HepG2 (cell line): ENCODE data around the gene PPP4C. TPM values are rescaled to one million over a fixed set of nuclear protein-coding genes. Genes with fewer than 3 reads are reported as not detected.

Experiments
- BATF2 ChIP-seq: sonication (generic); formaldehyde crosslinking; IDR thresholded peaks from 2 replicates; pipeline ENCODE4 v1.8.0; 2022; ENCODE audit warnings: mild to moderate bottlenecking, missing genetic modification reagents, moderate library complexity
- BRF2 ChIP-seq: sonication (generic); formaldehyde crosslinking; IDR thresholded peaks from 2 replicates; pipeline ENCODE4 v1.8.1; 2022; ENCODE audit warnings: mild to moderate bottlenecking, missing genetic modification reagents
- CBX2 ChIP-seq, 2 experiments: fragments of 200-600 bp in 1 of 2; sonication (generic); formaldehyde crosslinking in 1 of 2; IDR thresholded peaks; 2 replicates each; pipeline versions ENCODE4 v1.7.0 to v1.8.1; 2018 to 2022; ENCODE audit warnings: low read depth in 2 of 2, low read length in 1 of 2, mild to moderate bottlenecking in 1 of 2, missing genetic modification reagents in 1 of 2
- KLF9 ChIP-seq: IDR thresholded peaks from 2 replicates; pipeline ENCODE4 v1.6.1; 2016; ENCODE audit warnings: low read depth
- MAZ ChIP-seq, 2 experiments: sonication (generic) in 1 of 2; formaldehyde crosslinking in 1 of 2; IDR thresholded peaks; 2 replicates each; pipeline versions ENCODE4 v1.5.0 to v1.6.1; 2012 to 2020; ENCODE audit warnings: low read depth in 2 of 2, mild to moderate bottlenecking in 2 of 2, borderline replicate concordance in 1 of 2, improper control_type of control experiment in 1 of 2, low read length in 1 of 2, missing genetic modification reagents in 1 of 2, moderate library complexity in 1 of 2
- MEF2D ChIP-seq: sonication (generic); formaldehyde crosslinking; IDR thresholded peaks from 2 replicates; pipeline ENCODE4 v1.5.1; 2020; ENCODE audit warnings: mild to moderate bottlenecking, missing genetic modification reagents
- PRDM4 ChIP-seq: sonication (generic); formaldehyde crosslinking; IDR thresholded peaks from 2 replicates; pipeline ENCODE4 v1.9.0; 2021; ENCODE audit warnings: missing genetic modification reagents, borderline replicate concordance
- SMYD3 ChIP-seq: sonication (generic); formaldehyde crosslinking; IDR thresholded peaks from 2 replicates; pipeline ENCODE4 v1.8.1; 2023; ENCODE audit warnings: mild to moderate bottlenecking, missing genetic modification reagents
- SNAPC2 ChIP-seq: sonication (generic); formaldehyde crosslinking; IDR thresholded peaks from 2 replicates; pipeline ENCODE4 v1.8.1; 2022; ENCODE audit warnings: mild to moderate bottlenecking, missing genetic modification reagents
- TGIF2 ChIP-seq: IDR thresholded peaks from 2 replicates; pipeline ENCODE4 v1.6.1; 2016; ENCODE audit warnings: control low read depth, missing compliant biosample characterization
- ZBTB7B ChIP-seq: sonication (generic); formaldehyde crosslinking; IDR thresholded peaks from 2 replicates; pipeline ENCODE4 v1.4.0; 2020; ENCODE audit warnings: missing genetic modification reagents
- ZHX1 ChIP-seq: sonication (generic); formaldehyde crosslinking; IDR thresholded peaks from 2 replicates; pipeline ENCODE4 v1.8.1; 2022; ENCODE audit warnings: low read depth, mild to moderate bottlenecking, missing genetic modification reagents
- ZMYM4 ChIP-seq: sonication (generic); formaldehyde crosslinking; IDR thresholded peaks from 2 replicates; pipeline ENCODE4 v1.8.1; 2023; ENCODE audit warnings: mild to moderate bottlenecking, missing genetic modification reagents
- ZNF230 ChIP-seq: sonication (generic); formaldehyde crosslinking; IDR thresholded peaks from 2 replicates; pipeline ENCODE4 v1.4.0; 2020; ENCODE audit warnings: mild to moderate bottlenecking, missing genetic modification reagents
- polyA plus RNA-seq, 8 experiments: library from polyadenylated mRNA; depleted of rRNA in 3 of 8; stranded (reverse) in 7 of 8; unstranded in 1 of 8; fragments of >200 nt; fragmentation: Illumina TruSeq in 4 of 8; extraction: Trizol in 4 of 8; gene quantifications; 2 replicates each; pipeline versions ENCODE4 v1.2.1 to v1.2.3, GENCODE V29; 2011 to 2016; ENCODE audit warnings: low read depth in 4 of 8, missing spikeins in 1 of 8, mixed read lengths in 1 of 8; ENCODE audit not compliant: insufficient read depth in 1 of 8
- total RNA-seq, 5 experiments: library from RNA; depleted of rRNA; stranded (reverse); fragments of >200 nt; fragmentation: Illumina TruSeq; extraction: Trizol; gene quantifications; 2 replicates each; pipeline ENCODE4 v1.2.3, GENCODE V29; 2016; ENCODE audit warnings: low read depth in 1 of 5
- TF ChIP-seq, protein P1 (sequence below): sonication (generic); formaldehyde crosslinking; IDR thresholded peaks from 2 replicates; pipeline ENCODE4 v1.8.1; 2023; ENCODE audit warnings: mild to moderate bottlenecking, missing genetic modification reagents, borderline replicate concordance
- TF ChIP-seq, protein P2 (sequence below): IDR thresholded peaks from 2 replicates; pipeline ENCODE4 v1.6.1; 2012; ENCODE audit warnings: inconsistent platforms
- TF ChIP-seq, protein P3 (sequence below): sonication (generic); formaldehyde crosslinking; IDR thresholded peaks from 2 replicates; pipeline ENCODE4 v1.4.0; 2020; ENCODE audit warnings: missing genetic modification reagents
- TF ChIP-seq, protein P4 (sequence below), 2 experiments: fragments of 450-650 bp in 1 of 2; sonication (generic) in 1 of 2; formaldehyde crosslinking; IDR thresholded peaks; 2 replicates each; pipeline versions ENCODE4 v1.5.0 to v1.8.0; 2020 to 2022; ENCODE audit warnings: mild to moderate bottlenecking in 1 of 2, missing genetic modification reagents in 1 of 2

The PPP4C gene
- total and polyA plus RNA-seq, 2 of the 13 experiments (the other 11 are each of a cell fraction or from before 2014, with no cell fraction given): 176 to 220 TPM

- no peak for TF ChIP-seq TGIF2
- TF ChIP-seq PRDM4 (CRISPR knock-in tag): no peak
- TF ChIP-seq ZNF230 (CRISPR knock-in tag): no peak; the same call in 1 of the 2 replicates
- no peak for TF ChIP-seq SMYD3 (CRISPR knock-in tag)
- no peak for TF ChIP-seq MAZ (IDR thresholded peaks at IDR 0.05; ENCODE audit: borderline replicate concordance, low read depth, low read length)
- TF ChIP-seq MAZ (CRISPR knock-in tag; IDR thresholded peaks at IDR 0.05; ENCODE audit: low read depth): peak; percentile 21; the same call in 1 of the 2 replicates
- TF ChIP-seq BRF2 (CRISPR knock-in tag): no peak
- peak; percentile 46; the same call in 1 of the 2 replicates for TF ChIP-seq BATF2
- TF ChIP-seq ZBTB7B: no peak
- TF ChIP-seq CBX2 (IDR thresholded peaks at IDR 0.05; ENCODE audit: low read depth, low read length): no peak
- no peak for TF ChIP-seq CBX2 (CRISPR knock-in tag; IDR thresholded peaks at IDR 0.05; ENCODE audit: low read depth)
- TF ChIP-seq, protein P1, sequence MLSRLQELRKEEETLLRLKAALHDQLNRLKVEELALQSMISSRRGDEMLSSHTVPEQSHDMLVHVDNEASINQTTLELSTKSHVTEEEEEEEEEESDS: no peak
- TF ChIP-seq MEF2D (CRISPR knock-in tag): no peak; the same call in 1 of the 2 replicates
- no peak for TF ChIP-seq KLF9 (CRISPR knock-in tag)
- no peak for TF ChIP-seq ZHX1
- TF ChIP-seq, protein P2, sequence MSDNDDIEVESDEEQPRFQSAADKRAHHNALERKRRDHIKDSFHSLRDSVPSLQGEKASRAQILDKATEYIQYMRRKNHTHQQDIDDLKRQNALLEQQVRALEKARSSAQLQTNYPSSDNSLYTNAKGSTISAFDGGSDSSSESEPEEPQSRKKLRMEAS: no peak
- no peak for TF ChIP-seq ZMYM4
- TF ChIP-seq, protein P3, sequence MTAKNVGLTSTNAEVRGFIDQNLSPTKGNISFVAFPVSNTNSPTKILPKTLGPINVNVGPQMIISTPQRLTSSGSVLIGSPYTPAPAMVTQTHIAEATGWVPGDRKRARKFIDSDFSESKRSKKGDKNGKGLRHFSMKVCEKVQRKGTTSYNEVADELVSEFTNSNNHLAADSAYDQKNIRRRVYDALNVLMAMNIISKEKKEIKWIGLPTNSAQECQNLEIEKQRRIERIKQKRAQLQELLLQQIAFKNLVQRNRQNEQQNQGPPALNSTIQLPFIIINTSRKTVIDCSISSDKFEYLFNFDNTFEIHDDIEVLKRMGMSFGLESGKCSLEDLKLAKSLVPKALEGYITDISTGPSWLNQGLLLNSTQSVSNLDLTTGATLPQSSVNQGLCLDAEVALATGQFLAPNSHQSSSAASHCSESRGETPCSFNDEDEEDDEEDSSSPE (CRISPR knock-in tag): no peak; the same call in 1 of the 2 replicates
- TF ChIP-seq, protein P4, sequence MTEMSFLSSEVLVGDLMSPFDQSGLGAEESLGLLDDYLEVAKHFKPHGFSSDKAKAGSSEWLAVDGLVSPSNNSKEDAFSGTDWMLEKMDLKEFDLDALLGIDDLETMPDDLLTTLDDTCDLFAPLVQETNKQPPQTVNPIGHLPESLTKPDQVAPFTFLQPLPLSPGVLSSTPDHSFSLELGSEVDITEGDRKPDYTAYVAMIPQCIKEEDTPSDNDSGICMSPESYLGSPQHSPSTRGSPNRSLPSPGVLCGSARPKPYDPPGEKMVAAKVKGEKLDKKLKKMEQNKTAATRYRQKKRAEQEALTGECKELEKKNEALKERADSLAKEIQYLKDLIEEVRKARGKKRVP (CRISPR knock-in tag; IDR thresholded peaks at IDR 0.05): no peak
- TF ChIP-seq SNAPC2: no peak; the same call in 1 of the 2 replicates
Observed at GRCh38 chr16:30113031-30113710, 37.4 kb downstream of the PPP4C start, which contains the start of gene GDPD3 (continued).
